SK-N-SH treated with all-trans-retinoic acid at 6 μM for 48 hours (cell line): ENCODE measurements around the gene MAPK7.

Source experiments
- ATAC-seq: fragments of 200-7000 bp; cut with Tn5 transposase; 3 replicates; pipeline ENCODE4 v1.9.1; 2020; ENCODE audit warnings: mild to moderate bottlenecking, moderate library complexity
- ARNTL ChIP-seq: fragments of 450-650 bp; formaldehyde crosslinking; IDR thresholded peaks from 2 replicates; pipeline ENCODE4 v1.5.0; 2020; ENCODE audit warnings: low read depth, mild to moderate bottlenecking, moderate library complexity, borderline replicate concordance
- BACH2 ChIP-seq: fragments of 250-450 bp; sonication (Bioruptor Pico); IDR thresholded peaks from 2 replicates; pipeline ENCODE4 v1.9.0; 2021; ENCODE audit warnings: mild to moderate bottlenecking, borderline replicate concordance
- CREB5 ChIP-seq: fragments of 250-450 bp; sonication (Bioruptor Pico); IDR thresholded peaks from 2 replicates; pipeline ENCODE4 v1.5.1; 2020; ENCODE audit warnings: low read depth, mild to moderate bottlenecking, moderate library complexity
- CSDC2 ChIP-seq: fragments of 250-450 bp; sonication (Bioruptor Pico); IDR thresholded peaks from 2 replicates; pipeline ENCODE4 v1.5.0; 2020; ENCODE audit warnings: mild to moderate bottlenecking, moderate library complexity
- CSRNP3 ChIP-seq: fragments of 250-450 bp; sonication (Bioruptor Pico); IDR thresholded peaks from 2 replicates; pipeline ENCODE4 v1.5.1; 2021; ENCODE audit warnings: mild to moderate bottlenecking, moderate library complexity
- ESRRG ChIP-seq: fragments of 250-450 bp; sonication (Bioruptor Pico); IDR thresholded peaks from 2 replicates; pipeline ENCODE4 v1.6.1; 2021; ENCODE audit warnings: mild to moderate bottlenecking
- GLIS3 ChIP-seq: fragments of 250-450 bp; sonication (Bioruptor Pico); IDR thresholded peaks from 2 replicates; pipeline ENCODE4 v1.5.0; 2020; ENCODE audit warnings: mild to moderate bottlenecking, moderate library complexity
- ISL1 ChIP-seq: fragments of 250-450 bp; sonication (Bioruptor Pico); IDR thresholded peaks from 2 replicates; pipeline ENCODE4 v2.1.2; 2022; ENCODE audit warnings: mild to moderate bottlenecking, moderate library complexity
- OSR1 ChIP-seq: fragments of 250-450 bp; sonication (Bioruptor Pico); IDR thresholded peaks from 2 replicates; pipeline ENCODE4 v1.8.0; 2022; ENCODE audit warnings: moderate library complexity, mild to moderate bottlenecking, inconsistent platforms
- PATZ1 ChIP-seq: fragments of 250-450 bp; sonication (Bioruptor Pico); IDR thresholded peaks from 2 replicates; pipeline ENCODE4 v1.8.0; 2020; ENCODE audit warnings: mild to moderate bottlenecking, moderate library complexity, borderline replicate concordance
- POU6F1 ChIP-seq: fragments of 250-450 bp; sonication (Bioruptor Pico); IDR thresholded peaks from 2 replicates; pipeline ENCODE4 v1.8.0; 2021; ENCODE audit warnings: low read depth, mild to moderate bottlenecking, moderate library complexity, borderline replicate concordance
- PPARA ChIP-seq: fragments of 250-450 bp; sonication (Bioruptor Pico); IDR thresholded peaks from 2 replicates; pipeline ENCODE4 v1.5.0; 2020; ENCODE audit warnings: mild to moderate bottlenecking, borderline replicate concordance
- RARB ChIP-seq: fragments of 250-450 bp; sonication (Bioruptor Pico); IDR thresholded peaks from 2 replicates; pipeline ENCODE4 v1.8.0; 2021; ENCODE audit warnings: mild to moderate bottlenecking, moderate library complexity
- SNAI2 ChIP-seq: fragments of 250-450 bp; sonication (Bioruptor Pico); IDR thresholded peaks from 2 replicates; pipeline ENCODE4 v1.5.0; 2020; ENCODE audit warnings: mild to moderate bottlenecking, moderate library complexity
- TCF4 ChIP-seq: fragments of 250-450 bp; sonication (Bioruptor Pico); IDR thresholded peaks from 2 replicates; pipeline ENCODE4 v1.8.0; 2021; ENCODE audit warnings: mild to moderate bottlenecking, moderate library complexity, borderline replicate concordance
- TOX ChIP-seq: fragments of 250-450 bp; sonication (Bioruptor Pico); IDR thresholded peaks from 2 replicates; pipeline ENCODE4 v1.8.0; 2021; ENCODE audit warnings: mild to moderate bottlenecking, moderate library complexity, borderline replicate concordance
- ZC3H10 ChIP-seq: fragments of 250-450 bp; sonication (Bioruptor Pico); IDR thresholded peaks from 2 replicates; pipeline ENCODE4 v1.5.1; 2021; ENCODE audit warnings: mild to moderate bottlenecking, moderate library complexity
- ZFP3 ChIP-seq: fragments of 250-450 bp; sonication (Bioruptor Pico); IDR thresholded peaks from 2 replicates; pipeline ENCODE4 v1.5.0; 2020; ENCODE audit warnings: mild to moderate bottlenecking, moderate library complexity
- ZFP30 ChIP-seq: fragments of 450-650 bp; formaldehyde crosslinking; IDR thresholded peaks from 2 replicates; pipeline ENCODE4 v1.5.0; 2022; ENCODE audit warnings: mild to moderate bottlenecking, moderate library complexity
- ZNF565 ChIP-seq: fragments of 450-650 bp; formaldehyde crosslinking; conservative IDR thresholded peaks from 2 replicates; pipeline ENCODE4 v1.5.0; 2020; ENCODE audit warnings: low read depth, mild to moderate bottlenecking, moderate library complexity
- ZNF70 ChIP-seq: fragments of 450-650 bp; formaldehyde crosslinking; IDR thresholded peaks from 2 replicates; pipeline ENCODE4 v1.5.0; 2020; ENCODE audit warnings: mild to moderate bottlenecking, moderate library complexity
- ZNF8 ChIP-seq: fragments of 450-650 bp; formaldehyde crosslinking; IDR thresholded peaks from 2 replicates; pipeline ENCODE4 v1.5.0; 2020; ENCODE audit warnings: mild to moderate bottlenecking, moderate library complexity

MAPK7 gene

GRCh38 chr17:19361326-19361725 lies 17.0 kb upstream of the MAPK7 start:
- no peak for ATAC-seq
- TF ChIP-seq ESRRG (CRISPR knock-in tag) (no peak), OSR1 (CRISPR knock-in tag) (no peak), BACH2 (CRISPR knock-in tag) (no peak), CSRNP3 (CRISPR knock-in tag) (no peak), CREB5 (CRISPR knock-in tag) (no peak), ZNF8 (CRISPR knock-in tag) (no peak), TOX (CRISPR knock-in tag) (no peak), PPARA (CRISPR knock-in tag) (no peak), ZC3H10 (CRISPR knock-in tag) (no peak), GLIS3 (CRISPR knock-in tag) (no peak), TCF4 (CRISPR knock-in tag) (no peak), ZNF565 (CRISPR knock-in tag) (no peak), ZFP30 (CRISPR knock-in tag) (no peak)

- no peak for ATAC-seq
- TF ChIP-seq PATZ1 (no peak), SNAI2 (CRISPR knock-in tag) (no peak), CSRNP3 (CRISPR knock-in tag) (no peak), ZNF70 (no peak), ZFP30 (CRISPR knock-in tag) (no peak), ZFP3 (CRISPR knock-in tag) (no peak), POU6F1 (CRISPR knock-in tag) (no peak), CSDC2 (CRISPR knock-in tag) (no peak), ISL1 (CRISPR knock-in tag) (no peak), CREB5 (CRISPR knock-in tag) (no peak), ESRRG (CRISPR knock-in tag) (no peak), TCF4 (CRISPR knock-in tag) (no peak), ARNTL (CRISPR knock-in tag) (no peak), OSR1 (CRISPR knock-in tag) (no peak), ZC3H10 (CRISPR knock-in tag) (no peak), RARB (no peak), BACH2 (CRISPR knock-in tag) (no peak), ZNF565 (CRISPR knock-in tag) (no peak), ZNF8 (CRISPR knock-in tag) (no peak)
- TF ChIP-seq, all 23 proteins: peak for 0
Observed at GRCh38 chr17:19361944-19362276, 16.4 kb upstream of the MAPK7 start.
